Measurements from ENCODE around the gene INCA1. TPM values are rescaled to one million over a fixed set of nuclear protein-coding genes. Genes with fewer than 3 reads are reported as not detected.

INCA1 gene
- total and polyA plus RNA-seq, 2 of the 13 experiments (the other 11 are each of a cell fraction or from before 2014, with no cell fraction given): 0.93 to 2.6 TPM

GRCh38 chr17:4986951-4987766 lies 10.2 kb downstream of the INCA1 start, which contains the start of gene CAMTA2 (continued):
- TF ChIP-seq AKNA (CRISPR knock-in tag; IDR thresholded peaks at IDR 0.05; ENCODE audit: borderline replicate concordance) (no peak), ZNF180 (CRISPR knock-in tag; IDR thresholded peaks at IDR 0.05; ENCODE audit: borderline replicate concordance, low read depth) (0 out of 2 replicates have a peak, but pooled peaks have one; percentile 29), ZMAT3 (CRISPR knock-in tag; conservative IDR thresholded peaks at IDR 0.05) (0 out of 2 replicates have a peak, but pooled peaks have one; percentile 71), GFI1 (CRISPR knock-in tag; IDR thresholded peaks at IDR 0.05; ENCODE audit: borderline replicate concordance) (peak; percentile 23; the same call in 1 of the 2 replicates), MTERF4 (CRISPR knock-in tag; IDR thresholded peaks at IDR 0.05) (peak; percentile 80; the same call in 1 of the 2 replicates), AKAP8 (CRISPR knock-in tag; IDR thresholded peaks at IDR 0.05) (0 out of 2 replicates have a peak, but pooled peaks have one; percentile 82), UBTF (CRISPR knock-in tag; IDR thresholded peaks at IDR 0.05) (peak; percentile 98), ZNF335 (CRISPR knock-in tag; IDR thresholded peaks at IDR 0.05) (0 out of 2 replicates have a peak, but pooled peaks have one; percentile 19), PITX1 (CRISPR knock-in tag; IDR thresholded peaks at IDR 0.05) (0 out of 2 replicates have a peak, but pooled peaks have one; percentile 12), SRSF4 (IDR thresholded peaks at IDR 0.05; ENCODE audit: low read depth, low read length, poor library complexity, severe bottlenecking) (no peak), TMF1 (CRISPR knock-in tag; IDR thresholded peaks at IDR 0.05; ENCODE audit: low read depth) (0 out of 2 replicates have a peak, but pooled peaks have one; percentile 41), RXRA (CRISPR knock-in tag; IDR thresholded peaks at IDR 0.05) (peak; percentile 61), ATF6 (CRISPR knock-in tag; conservative IDR thresholded peaks at IDR 0.05) (no peak), ZNF749 (CRISPR knock-in tag; IDR thresholded peaks at IDR 0.05; ENCODE audit: borderline replicate concordance) (peak; percentile 78; the same call in 1 of the 2 replicates), MAFK (conservative IDR thresholded peaks at IDR 0.05 in 1 of 2, IDR thresholded peaks at IDR 0.05 in 1 of 2; ENCODE audit: low read length in 2 of 2) (no peak), REL (CRISPR knock-in tag; conservative IDR thresholded peaks at IDR 0.05) (peak; percentile 67; the same call in 1 of the 2 replicates), ZNF678 (CRISPR knock-in tag; IDR thresholded peaks at IDR 0.05) (no peak), MATR3 (CRISPR knock-in tag; IDR thresholded peaks at IDR 0.05) (no peak)

Measured in HepG2 (cell line).